Activated B cell treated with CpG ODN at 0.5 μM for 24 hours (primary cell): ENCODE measurements around the gene CHST15. TPM values are rescaled to one million over a fixed set of nuclear protein-coding genes. Genes with fewer than 3 reads are reported as not detected.

Source experiments
- ATAC-seq: fragments of 200-7000 bp; cut with Tn5 transposase; one replicate; pipeline ENCODE4 v1.10.0; 2021; ENCODE audit warnings: low read depth, mild to moderate bottlenecking, moderate library complexity
- CTCF ChIA-PET: fragments of 350-600 bp; sonication (Branson Sonifier 250); formaldehyde crosslinking; loops from one replicate; lab custom pipeline; 2021; ENCODE audit warnings: antibody characterized with exemption; lab: Charles Lee
- POLR2A ChIA-PET: fragments of 350-600 bp; sonication (Branson Sonifier 250); formaldehyde crosslinking; loops from one replicate; lab custom pipeline; 2021; ENCODE audit warnings: antibody characterized with exemption; lab: Charles Lee
- DNase-seq: peaks from one replicate; pipeline ENCODE4 v3.0.0; 2022
- H3K27ac Mint-ChIP-seq: one replicate; pipeline ENCODE4 v1.8.0; 2020; ENCODE audit warnings: mixed read lengths
- H3K27me3 Mint-ChIP-seq: one replicate; pipeline ENCODE4 v1.8.0; 2021; ENCODE audit warnings: mixed read lengths
- H3K36me3 Mint-ChIP-seq: one replicate; pipeline ENCODE4 v1.8.0; 2021; ENCODE audit warnings: low read depth, mixed read lengths
- H3K4me1 Mint-ChIP-seq: one replicate; pipeline ENCODE4 v1.8.0; 2021; ENCODE audit warnings: mixed read lengths
- H3K4me3 Mint-ChIP-seq: one replicate; pipeline ENCODE4 v1.8.0; 2020; ENCODE audit warnings: mild to moderate bottlenecking, mixed read lengths
- H3K9me3 Mint-ChIP-seq: one replicate; pipeline ENCODE4 v1.8.0; 2020; ENCODE audit warnings: mixed read lengths
- CTCF ChIP-seq: fragments of 200-600 bp; IDR thresholded peaks from one replicate; pipeline ENCODE4 v1.8.0; 2022; ENCODE audit warnings: antibody characterized with exemption, mild to moderate bottlenecking
- intact Hi-C: fragments of 100-400 bp; cut with micrococcal nuclease; formaldehyde crosslinking; loops from one replicate; pipeline ENCODE4 v1.15.1; 2024
- total RNA-seq: library from RNA; stranded (reverse); gene quantifications from 2 replicates; pipeline ENCODE4 v1.2.3, GENCODE V29; 2022

CHST15 gene
- total RNA-seq, 1 donor from 2014 or later, result 13.8 TPM

GRCh38 chr10:124008187-124008586, 85.2 kb downstream of the CHST15 start:
- H3K36me3 Mint-ChIP-seq, result peaks cover 67% of the 10 kb centered on the region
- DNase-seq, result no peak
- no peaks in the 10 kb centered on the region for H3K4me1 Mint-ChIP-seq
- ChIA-PET POLR2A (no interaction called here), CTCF (no interaction called here)
- H3K9me3 Mint-ChIP-seq, result no peaks in the 10 kb centered on the region
- TF ChIP-seq CTCF, result no peak
- H3K4me3 Mint-ChIP-seq, result no peak overlapping the region
- intact Hi-C loops, result no loop called here
- H3K27me3 Mint-ChIP-seq, result no peaks in the 10 kb centered on the region
- no peak overlapping the region for H3K27ac Mint-ChIP-seq
- no peak for ATAC-seq

- ChIA-PET CTCF (no interaction called here), POLR2A (no interaction called here)
- Mint-ChIP-seq H3K9me3 (no peaks in the 10 kb centered on the region), H3K27me3 (no peaks in the 10 kb centered on the region), H3K27ac (no peak overlapping the region), H3K4me3 (no peak overlapping the region), H3K4me1 (no peaks in the 10 kb centered on the region), H3K36me3 (peaks cover 63% of the 10 kb centered on the region)
- no peak for ATAC-seq
- no peak for DNase-seq
- intact Hi-C loops, result no loop called here
- no peak for TF ChIP-seq CTCF
These were observed 85.6 kb downstream of the CHST15 start for GRCh38 chr10:124007773-124008145.

DNA sequence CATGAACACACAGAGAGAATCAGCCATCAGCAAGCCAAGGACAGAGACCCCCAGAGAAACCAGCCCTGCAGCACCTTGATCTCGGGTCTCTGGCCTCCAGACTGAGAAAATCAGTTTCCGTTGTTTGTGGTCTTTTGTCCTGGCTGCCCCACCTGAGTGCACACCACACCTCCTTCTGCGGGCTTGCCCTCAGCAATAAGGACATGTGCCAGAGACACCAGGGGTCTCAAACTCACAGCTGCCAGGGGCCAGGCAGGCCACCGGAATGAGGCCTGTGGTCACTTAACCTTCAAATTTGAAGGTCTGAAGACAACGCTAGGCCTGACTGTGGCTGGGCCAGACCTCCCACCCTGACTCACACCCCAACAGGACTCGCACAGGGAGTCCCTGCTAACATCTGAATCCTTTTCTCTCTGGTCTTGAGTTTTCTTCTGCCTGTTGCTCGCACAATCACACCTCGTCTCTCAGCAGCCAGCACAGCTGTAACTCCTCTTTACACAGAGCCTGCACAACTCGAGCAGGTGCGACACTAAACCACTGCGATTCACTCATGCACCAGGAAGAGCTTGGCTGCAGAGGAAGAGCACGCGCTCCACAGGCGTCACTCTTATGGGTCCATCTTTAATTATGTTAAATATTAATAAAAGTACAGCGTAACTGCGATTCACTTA, 86.2 kb downstream of the CHST15 start:
- intact Hi-C loops, result no loop called here
- ChIA-PET CTCF (no interaction called here), POLR2A (no interaction called here)
- ATAC-seq, result no peak
- no peaks in the 10 kb centered on the region for H3K27me3 Mint-ChIP-seq
- no peak for TF ChIP-seq CTCF
- no peaks in the 10 kb centered on the region for H3K4me1 Mint-ChIP-seq
- H3K4me3 Mint-ChIP-seq, result no peak overlapping the region
- no peak for DNase-seq
- no peak overlapping the region for H3K27ac Mint-ChIP-seq
- no peaks in the 10 kb centered on the region for H3K9me3 Mint-ChIP-seq
- H3K36me3 Mint-ChIP-seq, result peaks cover 61% of the 10 kb centered on the region

DNA sequence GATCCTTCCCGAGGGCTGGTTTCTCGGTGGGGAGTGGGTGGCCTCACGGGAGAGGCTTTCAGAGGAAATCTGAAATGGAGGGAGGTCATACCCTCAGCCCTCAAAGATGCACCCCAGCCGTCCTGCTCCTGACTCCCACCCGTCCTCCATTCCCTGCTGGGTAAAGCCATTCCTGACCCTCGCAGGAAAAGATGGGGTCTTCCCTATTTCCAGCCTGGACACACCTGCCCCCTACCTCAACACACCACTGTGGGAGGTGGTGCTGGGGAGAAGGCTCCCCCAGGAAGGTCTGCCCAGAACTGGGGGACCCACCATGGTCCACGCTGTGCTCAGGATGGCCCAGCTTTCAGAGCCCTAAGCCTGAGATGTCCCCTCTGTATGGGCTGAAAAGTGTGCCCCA, 86.9 kb downstream of the CHST15 start:
- intact Hi-C loops, result no loop called here
- no peaks in the 10 kb centered on the region for H3K9me3 Mint-ChIP-seq
- CTCF ChIA-PET, result no interaction called here
- H3K27ac Mint-ChIP-seq, result no peak overlapping the region
- POLR2A ChIA-PET, result no interaction called here
- no peak for TF ChIP-seq CTCF
- ATAC-seq (no peak), DNase-seq (no peak)
- no peak overlapping the region for H3K4me3 Mint-ChIP-seq
- H3K27me3 Mint-ChIP-seq, result no peaks in the 10 kb centered on the region
- H3K4me1 Mint-ChIP-seq, result no peaks in the 10 kb centered on the region
- peaks cover 54% of the 10 kb centered on the region for H3K36me3 Mint-ChIP-seq

- Mint-ChIP-seq H3K27ac (no peak overlapping the region), H3K4me1 (no peaks in the 10 kb centered on the region), H3K9me3 (no peaks in the 10 kb centered on the region), H3K27me3 (no peaks in the 10 kb centered on the region), H3K4me3 (no peak overlapping the region), H3K36me3 (peaks cover 50% of the 10 kb centered on the region)
- ATAC-seq (no peak), DNase-seq (no peak)
- TF ChIP-seq CTCF, result no peak
- POLR2A ChIA-PET, result no interaction called here
- intact Hi-C loops, result no loop called here
- CTCF ChIA-PET, result interaction anchor here (0.7 to 1.1 kb wide), 3 partner anchors 10 to 383 kb away, joined by 3 to 4 read pairs (median 3); no protein-coding TSS in a partner anchor
These were observed 87.4 kb downstream of the CHST15 start for GRCh38 chr10:124005991-124006392.
